ENCODE data around the gene CCDC50.

Gene CCDC50

DNA sequence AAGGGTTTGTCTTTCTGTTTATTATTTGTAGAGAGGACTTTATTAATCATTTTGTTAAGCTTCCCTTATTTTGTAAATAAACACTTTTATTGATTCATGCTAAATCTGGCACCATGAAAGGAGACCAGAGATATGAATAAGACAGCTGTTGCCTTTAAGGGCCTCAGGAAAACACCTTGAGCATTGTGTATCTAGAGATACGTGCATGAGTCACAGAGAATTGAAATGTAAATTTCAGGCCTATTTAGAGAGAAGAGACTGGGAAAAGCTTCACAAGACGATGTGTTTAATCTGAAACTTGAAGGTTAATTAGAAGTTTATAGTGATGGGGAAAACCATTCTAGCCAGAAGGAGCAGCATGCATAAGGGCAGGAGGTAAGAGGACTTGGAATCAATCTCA is 29.7 kb downstream of the CCDC50 start:
- H3K4me2 ChIP-seq (ENCODE audit: low read length) = no peak overlapping the region
- no peaks in the 10 kb centered on the region for H3K4me1 ChIP-seq (ENCODE audit: control insufficient read depth, low read length)
- H3K9me2 ChIP-seq (replicated peaks; ENCODE audit: control insufficient read depth, low read length) = no peaks in the 10 kb centered on the region
- H3K79me2 ChIP-seq (ENCODE audit: control insufficient read depth, low read length) = peaks cover 19% of the 10 kb centered on the region
- H4K20me1 ChIP-seq (ENCODE audit: control insufficient read depth, insufficient read depth, low read depth, low read length) = no peaks in the 10 kb centered on the region
- no peaks in the 10 kb centered on the region for H3F3A ChIP-seq (ENCODE audit: control insufficient read depth, insufficient read depth)
- H3K27ac ChIP-seq (ENCODE audit: low read depth, low read length) = no peak overlapping the region
- no peak for TF ChIP-seq EZH2phosphoT487 (IDR thresholded peaks at IDR 0.05; ENCODE audit: borderline replicate concordance, low read length)
- TF ChIP-seq, protein P1, sequence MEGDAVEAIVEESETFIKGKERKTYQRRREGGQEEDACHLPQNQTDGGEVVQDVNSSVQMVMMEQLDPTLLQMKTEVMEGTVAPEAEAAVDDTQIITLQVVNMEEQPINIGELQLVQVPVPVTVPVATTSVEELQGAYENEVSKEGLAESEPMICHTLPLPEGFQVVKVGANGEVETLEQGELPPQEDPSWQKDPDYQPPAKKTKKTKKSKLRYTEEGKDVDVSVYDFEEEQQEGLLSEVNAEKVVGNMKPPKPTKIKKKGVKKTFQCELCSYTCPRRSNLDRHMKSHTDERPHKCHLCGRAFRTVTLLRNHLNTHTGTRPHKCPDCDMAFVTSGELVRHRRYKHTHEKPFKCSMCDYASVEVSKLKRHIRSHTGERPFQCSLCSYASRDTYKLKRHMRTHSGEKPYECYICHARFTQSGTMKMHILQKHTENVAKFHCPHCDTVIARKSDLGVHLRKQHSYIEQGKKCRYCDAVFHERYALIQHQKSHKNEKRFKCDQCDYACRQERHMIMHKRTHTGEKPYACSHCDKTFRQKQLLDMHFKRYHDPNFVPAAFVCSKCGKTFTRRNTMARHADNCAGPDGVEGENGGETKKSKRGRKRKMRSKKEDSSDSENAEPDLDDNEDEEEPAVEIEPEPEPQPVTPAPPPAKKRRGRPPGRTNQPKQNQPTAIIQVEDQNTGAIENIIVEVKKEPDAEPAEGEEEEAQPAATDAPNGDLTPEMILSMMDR (IDR thresholded peaks at IDR 0.05; ENCODE audit: low read depth, low read length, poor library complexity, severe bottlenecking) = no peak
- H3K36me3 ChIP-seq (ENCODE audit: control insufficient read depth, low read length) = peaks cover 41% of the 10 kb centered on the region
- H3K9me3 ChIP-seq (ENCODE audit: control insufficient read depth, insufficient read depth, low read length) = no peaks in the 10 kb centered on the region
- H3K4me3 ChIP-seq (ENCODE audit: low read length) = no peak overlapping the region
- H3K27me3 ChIP-seq (ENCODE audit: control insufficient read depth, low read length) = no peaks in the 10 kb centered on the region

DNA sequence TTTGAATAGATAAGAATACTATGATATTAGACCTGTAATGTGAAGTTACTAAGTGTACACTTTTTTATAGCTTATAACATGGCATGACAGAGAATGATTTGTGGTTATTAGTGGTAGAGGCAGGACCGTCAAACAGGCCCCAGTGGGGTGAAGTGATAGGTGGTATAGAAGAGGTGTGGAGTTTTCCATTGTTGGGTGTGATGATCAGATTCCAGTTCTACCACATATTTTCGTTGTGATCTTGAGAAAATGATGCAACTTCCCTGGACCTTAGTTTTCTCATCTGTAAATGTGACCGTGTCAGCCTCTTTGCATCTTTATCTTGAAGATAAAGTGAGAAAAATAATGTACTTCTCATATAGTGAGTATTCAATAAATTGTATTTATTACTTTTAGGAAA is 31.4 kb downstream of the CCDC50 start:
- TF ChIP-seq, protein P1 (IDR thresholded peaks at IDR 0.05; ENCODE audit: low read depth, low read length, poor library complexity, severe bottlenecking) = no peak
- TF ChIP-seq EZH2phosphoT487 (IDR thresholded peaks at IDR 0.05; ENCODE audit: borderline replicate concordance, low read length) = no peak
- no peaks in the 10 kb centered on the region for H4K20me1 ChIP-seq (ENCODE audit: control insufficient read depth, insufficient read depth, low read depth, low read length)
- H3K4me1 ChIP-seq (ENCODE audit: control insufficient read depth, low read length) = no peaks in the 10 kb centered on the region
- H3K4me2 ChIP-seq (ENCODE audit: low read length) = no peak overlapping the region
- peaks cover 41% of the 10 kb centered on the region for H3K36me3 ChIP-seq (ENCODE audit: control insufficient read depth, low read length)
- no peaks in the 10 kb centered on the region for H3K9me3 ChIP-seq (ENCODE audit: control insufficient read depth, insufficient read depth, low read length)
- H3K27me3 ChIP-seq (ENCODE audit: control insufficient read depth, low read length) = no peaks in the 10 kb centered on the region
- no peaks in the 10 kb centered on the region for H3K9me2 ChIP-seq (replicated peaks; ENCODE audit: control insufficient read depth, low read length)
- peaks cover 9% of the 10 kb centered on the region for H3K79me2 ChIP-seq (ENCODE audit: control insufficient read depth, low read length)
- H3F3A ChIP-seq (ENCODE audit: control insufficient read depth, insufficient read depth) = no peaks in the 10 kb centered on the region
- H3K4me3 ChIP-seq (ENCODE audit: low read length) = no peak overlapping the region
- H3K27ac ChIP-seq (ENCODE audit: low read depth, low read length) = no peak overlapping the region

DNA sequence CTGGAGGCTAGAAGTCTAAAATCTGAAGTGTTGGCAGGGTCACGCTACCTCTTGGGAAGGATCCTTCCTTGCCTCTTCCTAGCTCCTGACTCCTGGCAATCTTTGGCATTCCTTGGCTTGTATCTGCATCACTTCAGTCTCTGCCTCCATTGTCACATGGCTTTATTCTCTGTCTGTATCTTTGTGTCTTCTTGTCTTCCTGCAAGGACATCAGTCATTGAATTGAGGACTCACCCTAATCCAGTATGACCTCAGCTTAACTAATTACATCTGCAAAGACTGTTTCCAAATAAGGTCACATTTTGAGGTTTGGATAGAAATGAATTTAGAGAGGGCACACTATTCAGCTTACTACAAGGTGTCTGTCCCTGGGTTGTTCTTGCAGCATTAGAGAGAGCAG is 32.3 kb downstream of the CCDC50 start:
- H4K20me1 ChIP-seq (ENCODE audit: control insufficient read depth, insufficient read depth, low read depth, low read length) = no peaks in the 10 kb centered on the region
- peaks cover under 1% of the 10 kb centered on the region; the same call in 1 of the 2 replicates for H3K79me2 ChIP-seq (ENCODE audit: control insufficient read depth, low read length)
- no peak overlapping the region for H3K4me3 ChIP-seq (ENCODE audit: low read length)
- H3K9me3 ChIP-seq (ENCODE audit: control insufficient read depth, insufficient read depth, low read length) = no peaks in the 10 kb centered on the region
- H3K36me3 ChIP-seq (ENCODE audit: control insufficient read depth, low read length) = peaks cover 41% of the 10 kb centered on the region
- no peaks in the 10 kb centered on the region for H3K27me3 ChIP-seq (ENCODE audit: control insufficient read depth, low read length)
- H3K9me2 ChIP-seq (replicated peaks; ENCODE audit: control insufficient read depth, low read length) = no peaks in the 10 kb centered on the region
- H3K27ac ChIP-seq (ENCODE audit: low read depth, low read length) = no peak overlapping the region
- no peaks in the 10 kb centered on the region for H3K4me1 ChIP-seq (ENCODE audit: control insufficient read depth, low read length)
- H3K4me2 ChIP-seq (ENCODE audit: low read length) = no peak overlapping the region
- TF ChIP-seq EZH2phosphoT487 (IDR thresholded peaks at IDR 0.05; ENCODE audit: borderline replicate concordance, low read length) = no peak
- TF ChIP-seq, protein P1 (IDR thresholded peaks at IDR 0.05; ENCODE audit: low read depth, low read length, poor library complexity, severe bottlenecking) = no peak
- H3F3A ChIP-seq (ENCODE audit: control insufficient read depth, insufficient read depth) = no peaks in the 10 kb centered on the region

DNA sequence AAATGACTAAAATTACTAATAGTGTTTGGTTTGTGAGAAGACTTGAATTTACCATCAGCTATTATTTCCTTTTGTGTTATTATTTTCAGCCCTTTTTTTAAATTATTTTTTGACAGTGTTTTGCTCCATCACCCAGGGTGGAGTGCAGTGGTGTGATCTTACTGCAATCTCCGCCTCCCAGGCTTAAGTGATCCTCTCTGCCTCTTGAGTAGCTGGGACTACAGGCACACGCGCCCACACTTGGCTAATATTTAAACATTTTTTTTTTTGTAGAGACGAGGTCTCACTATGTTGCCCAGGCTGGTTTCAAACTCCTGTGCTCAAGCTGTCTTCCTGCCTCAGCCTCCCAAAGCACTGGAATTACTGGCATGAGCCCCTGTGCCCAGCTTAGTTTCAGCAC is 32.8 kb downstream of the CCDC50 start:
- H3K79me2 ChIP-seq (ENCODE audit: control insufficient read depth, low read length) = no peaks in the 10 kb centered on the region
- H3K9me3 ChIP-seq (ENCODE audit: control insufficient read depth, insufficient read depth, low read length) = no peaks in the 10 kb centered on the region
- H3K27ac ChIP-seq (ENCODE audit: low read depth, low read length) = no peak overlapping the region
- no peaks in the 10 kb centered on the region for H3F3A ChIP-seq (ENCODE audit: control insufficient read depth, insufficient read depth)
- H4K20me1 ChIP-seq (ENCODE audit: control insufficient read depth, insufficient read depth, low read depth, low read length) = no peaks in the 10 kb centered on the region
- no peak overlapping the region for H3K4me2 ChIP-seq (ENCODE audit: low read length)
- TF ChIP-seq, protein P1 (IDR thresholded peaks at IDR 0.05; ENCODE audit: low read depth, low read length, poor library complexity, severe bottlenecking) = no peak
- no peak for TF ChIP-seq EZH2phosphoT487 (IDR thresholded peaks at IDR 0.05; ENCODE audit: borderline replicate concordance, low read length)
- no peaks in the 10 kb centered on the region for H3K9me2 ChIP-seq (replicated peaks; ENCODE audit: control insufficient read depth, low read length)
- no peaks in the 10 kb centered on the region for H3K4me1 ChIP-seq (ENCODE audit: control insufficient read depth, low read length)
- H3K27me3 ChIP-seq (ENCODE audit: control insufficient read depth, low read length) = no peaks in the 10 kb centered on the region
- H3K4me3 ChIP-seq (ENCODE audit: low read length) = no peak overlapping the region
- H3K36me3 ChIP-seq (ENCODE audit: control insufficient read depth, low read length) = peaks cover 41% of the 10 kb centered on the region
